HL-60 (cell line): ENCODE data around the gene SLC7A1.

Experiments
- DNase-seq, 2 experiments: peaks; one replicate each; pipeline ENCODE4 v3.0.0-alpha.2; 2010 to 2020; ENCODE audit warnings: low read depth in 1 of 2, low spot score in 1 of 2
- H3K27ac ChIP-seq: fragments of 250-450 bp; sonication (Bioruptor Pico); replicated peaks from 2 replicates; pipeline ENCODE4 v1.5.1; 2020; ENCODE audit warnings: mild to moderate bottlenecking, moderate library complexity
- H3K27me3 ChIP-seq: fragments of 250-450 bp; sonication (Bioruptor Pico); 2 replicates; pipeline ENCODE4 v1.5.1; 2021; ENCODE audit warnings: mild to moderate bottlenecking, moderate library complexity; ENCODE audit not compliant: insufficient read depth, poor library complexity, severe bottlenecking
- H3K4me3 ChIP-seq: replicated peaks from 2 replicates; pipeline ENCODE4 v1.5.1; 2011; ENCODE audit warnings: mild to moderate bottlenecking, control low read depth, low read length; ENCODE audit not compliant: insufficient read depth
- GABPA ChIP-seq: IDR thresholded peaks from 2 replicates; pipeline ENCODE4 v1.6.1; 2012; ENCODE audit warnings: low read depth
- POLR2AphosphoS5 ChIP-seq: IDR thresholded peaks from 2 replicates; pipeline ENCODE4 v1.6.1; 2012; ENCODE audit warnings: low read depth
- SPI1 ChIP-seq: IDR thresholded peaks from 2 replicates; pipeline ENCODE4 v1.6.1; 2012; ENCODE audit warnings: low read depth, mild to moderate bottlenecking, borderline replicate concordance
- TF ChIP-seq, protein P1 (sequence below): IDR thresholded peaks from one replicate; pipeline ENCODE4 v1.5.1; 2011; ENCODE audit warnings: low read length, control low read depth, inconsistent platforms; ENCODE audit not compliant: insufficient read depth
- TF ChIP-seq, protein P2 (sequence below): IDR thresholded peaks from 2 replicates; pipeline ENCODE4 v1.6.1; 2012; ENCODE audit warnings: low read depth; ENCODE audit not compliant: insufficient replicate concordance

The SLC7A1 gene

GRCh38 chr13:29487466-29488454 is 107.7 kb downstream of the SLC7A1 start:
- TF ChIP-seq POLR2AphosphoS5 (no peak), GABPA (no peak), SPI1 (no peak)
- TF ChIP-seq, protein P1, sequence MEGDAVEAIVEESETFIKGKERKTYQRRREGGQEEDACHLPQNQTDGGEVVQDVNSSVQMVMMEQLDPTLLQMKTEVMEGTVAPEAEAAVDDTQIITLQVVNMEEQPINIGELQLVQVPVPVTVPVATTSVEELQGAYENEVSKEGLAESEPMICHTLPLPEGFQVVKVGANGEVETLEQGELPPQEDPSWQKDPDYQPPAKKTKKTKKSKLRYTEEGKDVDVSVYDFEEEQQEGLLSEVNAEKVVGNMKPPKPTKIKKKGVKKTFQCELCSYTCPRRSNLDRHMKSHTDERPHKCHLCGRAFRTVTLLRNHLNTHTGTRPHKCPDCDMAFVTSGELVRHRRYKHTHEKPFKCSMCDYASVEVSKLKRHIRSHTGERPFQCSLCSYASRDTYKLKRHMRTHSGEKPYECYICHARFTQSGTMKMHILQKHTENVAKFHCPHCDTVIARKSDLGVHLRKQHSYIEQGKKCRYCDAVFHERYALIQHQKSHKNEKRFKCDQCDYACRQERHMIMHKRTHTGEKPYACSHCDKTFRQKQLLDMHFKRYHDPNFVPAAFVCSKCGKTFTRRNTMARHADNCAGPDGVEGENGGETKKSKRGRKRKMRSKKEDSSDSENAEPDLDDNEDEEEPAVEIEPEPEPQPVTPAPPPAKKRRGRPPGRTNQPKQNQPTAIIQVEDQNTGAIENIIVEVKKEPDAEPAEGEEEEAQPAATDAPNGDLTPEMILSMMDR, result no peak
- TF ChIP-seq, protein P2, sequence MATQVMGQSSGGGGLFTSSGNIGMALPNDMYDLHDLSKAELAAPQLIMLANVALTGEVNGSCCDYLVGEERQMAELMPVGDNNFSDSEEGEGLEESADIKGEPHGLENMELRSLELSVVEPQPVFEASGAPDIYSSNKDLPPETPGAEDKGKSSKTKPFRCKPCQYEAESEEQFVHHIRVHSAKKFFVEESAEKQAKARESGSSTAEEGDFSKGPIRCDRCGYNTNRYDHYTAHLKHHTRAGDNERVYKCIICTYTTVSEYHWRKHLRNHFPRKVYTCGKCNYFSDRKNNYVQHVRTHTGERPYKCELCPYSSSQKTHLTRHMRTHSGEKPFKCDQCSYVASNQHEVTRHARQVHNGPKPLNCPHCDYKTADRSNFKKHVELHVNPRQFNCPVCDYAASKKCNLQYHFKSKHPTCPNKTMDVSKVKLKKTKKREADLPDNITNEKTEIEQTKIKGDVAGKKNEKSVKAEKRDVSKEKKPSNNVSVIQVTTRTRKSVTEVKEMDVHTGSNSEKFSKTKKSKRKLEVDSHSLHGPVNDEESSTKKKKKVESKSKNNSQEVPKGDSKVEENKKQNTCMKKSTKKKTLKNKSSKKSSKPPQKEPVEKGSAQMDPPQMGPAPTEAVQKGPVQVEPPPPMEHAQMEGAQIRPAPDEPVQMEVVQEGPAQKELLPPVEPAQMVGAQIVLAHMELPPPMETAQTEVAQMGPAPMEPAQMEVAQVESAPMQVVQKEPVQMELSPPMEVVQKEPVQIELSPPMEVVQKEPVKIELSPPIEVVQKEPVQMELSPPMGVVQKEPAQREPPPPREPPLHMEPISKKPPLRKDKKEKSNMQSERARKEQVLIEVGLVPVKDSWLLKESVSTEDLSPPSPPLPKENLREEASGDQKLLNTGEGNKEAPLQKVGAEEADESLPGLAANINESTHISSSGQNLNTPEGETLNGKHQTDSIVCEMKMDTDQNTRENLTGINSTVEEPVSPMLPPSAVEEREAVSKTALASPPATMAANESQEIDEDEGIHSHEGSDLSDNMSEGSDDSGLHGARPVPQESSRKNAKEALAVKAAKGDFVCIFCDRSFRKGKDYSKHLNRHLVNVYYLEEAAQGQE, result no peak
- Histone ChIP-seq H3K27me3 (no peaks in the 10 kb centered on the region), H3K4me3 (no peak overlapping the region), H3K27ac (no peak overlapping the region)
- DNase-seq, result no peak

GRCh38 chr13:29486551-29486950 is 108.9 kb downstream of the SLC7A1 start:
- TF ChIP-seq SPI1, result no peak
- no peak for TF ChIP-seq POLR2AphosphoS5
- TF ChIP-seq, protein P2, result no peak
- TF ChIP-seq, protein P1, result no peak
- TF ChIP-seq GABPA, result no peak
- Histone ChIP-seq H3K27ac (no peak overlapping the region), H3K27me3 (no peaks in the 10 kb centered on the region), H3K4me3 (no peak overlapping the region)
- DNase-seq, result no peak

DNA sequence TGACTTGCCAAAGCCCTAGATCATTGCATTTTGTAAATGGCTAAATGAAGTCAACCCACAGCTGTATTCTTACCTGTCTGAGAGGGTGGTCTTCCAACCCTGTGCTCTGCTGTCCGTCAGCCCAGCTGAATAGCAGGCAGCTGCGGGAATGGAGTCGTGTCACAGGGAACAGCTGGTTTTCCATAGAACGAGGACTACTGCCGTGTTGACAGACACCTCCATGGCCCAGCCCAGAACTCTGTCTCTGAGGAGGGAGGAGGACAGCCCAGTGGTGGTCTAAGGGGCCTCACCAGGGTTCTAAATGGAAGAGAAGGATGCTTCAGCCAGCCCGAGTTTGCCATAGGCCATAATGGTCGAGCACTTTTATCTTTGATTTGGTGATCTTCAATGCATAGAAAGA is 110.7 kb downstream of the SLC7A1 start:
- no peak for DNase-seq
- TF ChIP-seq POLR2AphosphoS5 (no peak), SPI1 (no peak), GABPA (no peak)
- TF ChIP-seq, protein P2, result no peak
- TF ChIP-seq, protein P1, result no peak
- Histone ChIP-seq H3K27me3 (no peaks in the 10 kb centered on the region), H3K4me3 (no peak overlapping the region), H3K27ac (no peak overlapping the region)
